GM19372 (cell line): Measurements from ENCODE around the gene GRID1.

Experiments used
- ATAC-seq: cut with Tn5 transposase; IDR thresholded peaks from one replicate; pipeline ENCODE4 v1.9.1; 2021; ENCODE audit warnings: mild to moderate bottlenecking, low read depth, moderate library complexity; ENCODE audit not compliant: unreplicated experiment

GRID1 gene

GRCh38 chr10:86060386-86061277 lies 306.0 kb downstream of the GRID1 start:
- ATAC-seq, result no peak

GRCh38 chr10:86059892-86060291 lies 306.7 kb downstream of the GRID1 start:
- no peak for ATAC-seq

GRCh38 chr10:86058964-86059363 lies 307.6 kb downstream of the GRID1 start:
- no peak for ATAC-seq

- ATAC-seq, result no peak
Observed at GRCh38 chr10:86057708-86058107, 308.9 kb downstream of the GRID1 start.

GRCh38 chr10:86056672-86057071 lies 309.9 kb downstream of the GRID1 start:
- ATAC-seq, result no peak

- ATAC-seq, result no peak
Observed at GRCh38 chr10:86055928-86056327, 310.7 kb downstream of the GRID1 start.

GRCh38 chr10:86053675-86054074 lies 312.9 kb downstream of the GRID1 start:
- no peak for ATAC-seq

- no peak for ATAC-seq
Observed at GRCh38 chr10:86051586-86051985, 315.0 kb downstream of the GRID1 start.

- no peak for ATAC-seq
Observed at GRCh38 chr10:86049442-86049841, 317.2 kb downstream of the GRID1 start.

GRCh38 chr10:86048973-86049372 lies 317.6 kb downstream of the GRID1 start:
- no peak for ATAC-seq

GRCh38 chr10:86048571-86048970 lies 318.0 kb downstream of the GRID1 start:
- no peak for ATAC-seq

GRCh38 chr10:86047588-86047987 lies 319.0 kb downstream of the GRID1 start:
- no peak for ATAC-seq

- no peak for ATAC-seq
Observed at GRCh38 chr10:86046845-86047460, 319.6 kb downstream of the GRID1 start.

GRCh38 chr10:86045896-86046295 lies 320.7 kb downstream of the GRID1 start:
- ATAC-seq, result no peak

GRCh38 chr10:86044029-86044428 lies 322.6 kb downstream of the GRID1 start:
- ATAC-seq, result no peak

- ATAC-seq, result no peak
Observed at GRCh38 chr10:86043236-86043635, 323.4 kb downstream of the GRID1 start.

- no peak for ATAC-seq
Observed at GRCh38 chr10:86042161-86042560, 324.4 kb downstream of the GRID1 start.

- no peak for ATAC-seq
Observed at GRCh38 chr10:86041116-86041515, 325.5 kb downstream of the GRID1 start.

- no peak for ATAC-seq
Observed at GRCh38 chr10:86038371-86038770, 328.2 kb downstream of the GRID1 start.

- ATAC-seq, result no peak
Observed at GRCh38 chr10:86037096-86037495, 329.5 kb downstream of the GRID1 start.

GRCh38 chr10:86036544-86036831 lies 330.1 kb downstream of the GRID1 start:
- no peak for ATAC-seq
